Measurements from ENCODE around the gene DEPP1. TPM values are rescaled to one million over a fixed set of nuclear protein-coding genes. Genes with fewer than 3 reads are reported as not detected.

Gene DEPP1
- total and polyA plus RNA-seq, 10 of the 15 experiments (the other 5 are each of a cell fraction or from before 2014, with no cell fraction given), result 1.7 to 12.1 (median 7.3) TPM

GRCh38 chr10:44955413-44956070 is 23.1 kb downstream of the DEPP1 start (continued):
- TF ChIP-seq ELK1 (IDR thresholded peaks at IDR 0.05; ENCODE audit: low read depth, low read length), result no peak

GRCh38 chr10:44954962-44955361 is 23.6 kb downstream of the DEPP1 start:
- no peaks in the 10 kb centered on the region for H3K36me3 ChIP-seq (ENCODE audit: control insufficient read depth in 2 of 2, insufficient read depth in 2 of 2, low read length in 1 of 2)
- in situ Hi-C loops (cut with MboI), result loop anchor here (25.0 kb wide), 1 partner anchor 1793 kb away; no protein-coding TSS in a partner anchor
- H3K27me3 ChIP-seq (replicated peaks in 1 of 2; ENCODE audit: control insufficient read depth in 2 of 2, insufficient read depth in 2 of 2, low read length in 1 of 2), result no peaks in the 10 kb centered on the region
- SMC1A ChIA-PET (ENCODE audit: uncharacterized antibody, unreplicated experiment), result interaction anchor here (0.6 to 0.7 kb wide), 2 partner anchors 15 to 638 kb away, joined by 3 to 4 read pairs; no protein-coding TSS in a partner anchor
- CTCF ChIA-PET, result no interaction called here
- H2AFZ ChIP-seq (ENCODE audit: control insufficient read depth, low read depth, low read length), result no peak overlapping the region
- BruUV-seq (replicated peaks), result no TSS peak
- H3K27ac ChIP-seq (ENCODE audit: control insufficient read depth, insufficient read depth), result no peak overlapping the region
- H3K9ac ChIP-seq (ENCODE audit: control insufficient read depth, insufficient read depth, low read length), result no peak overlapping the region
- H3K79me2 ChIP-seq (ENCODE audit: control insufficient read depth, insufficient read depth, low read length), result peaks cover 21% of the 10 kb centered on the region
- intact Hi-C loops (cut with micrococcal nuclease; ENCODE audit: unreplicated experiment), result no loop called here
- RAD21 ChIA-PET (ENCODE audit: unreplicated experiment), result no interaction called here
- POLR2A ChIA-PET, result no interaction called here
- TF ChIP-seq BCL3 (IDR thresholded peaks at IDR 0.05; ENCODE audit: borderline replicate concordance, insufficient read depth, low read depth, low read length, poor library complexity, severe bottlenecking) (no peak), WRNIP1 (IDR thresholded peaks at IDR 0.05; ENCODE audit: borderline replicate concordance, low read depth, low read length) (no peak), IRF3 (IDR thresholded peaks at IDR 0.05) (no peak), RCOR1 (conservative IDR thresholded peaks at IDR 0.05; ENCODE audit: low read depth, low read length) (no peak), POLR2AphosphoS5 (IDR thresholded peaks at IDR 0.05; ENCODE audit: low read length) (no peak), EZH2 (IDR thresholded peaks at IDR 0.05; ENCODE audit: borderline replicate concordance, control insufficient read depth, low read depth, low read length) (no peak), REST (IDR thresholded peaks at IDR 0.05; ENCODE audit: low read depth, low read length) (no peak), SUZ12 (IDR thresholded peaks at IDR 0.05; ENCODE audit: unreplicated experiment) (no peak)
- H3K4me3 ChIP-seq, result no peak overlapping the region
- DNase-seq (ENCODE audit: low read depth, low spot score) (no peak), ATAC-seq (no peak), FAIRE-seq (no peak)
- no peaks in the 10 kb centered on the region for H3K9me3 ChIP-seq (replicated peaks; ENCODE audit: control insufficient read depth, insufficient read depth, low read length)
- H3K4me1 ChIP-seq (ENCODE audit: control insufficient read depth, insufficient read depth, low read length), result peaks cover 15% of the 10 kb centered on the region
- no peaks in the 10 kb centered on the region for H4K20me1 ChIP-seq (ENCODE audit: control insufficient read depth, insufficient read depth)
- no peak overlapping the region for H3K4me2 ChIP-seq (ENCODE audit: control insufficient read depth, insufficient read depth)
